H9 (cell line): Measurements from ENCODE around the gene KIAA1671. TPM values are rescaled to one million over a fixed set of nuclear protein-coding genes. Genes with fewer than 3 reads are reported as not detected.

Source experiments
- DNase-seq: peaks from one replicate; pipeline ENCODE4 v3.0.0-alpha.2; 2017
- H2AFZ ChIP-seq: one replicate; pipeline ENCODE4 v1.6.1; 2013; ENCODE audit warnings: mild to moderate bottlenecking, low read length, control low read depth, moderate library complexity
- H2AK5ac ChIP-seq: 2 replicates; pipeline ENCODE4 v1.6.1; 2013; ENCODE audit warnings: low read length, control low read depth, mixed read lengths; ENCODE audit not compliant: insufficient read length
- H2BK120ac ChIP-seq: one replicate; pipeline ENCODE4 v1.6.1; 2013; ENCODE audit warnings: low read depth, mild to moderate bottlenecking, low read length, control low read depth, inconsistent platforms; ENCODE audit not compliant: poor library complexity, severe bottlenecking
- H2BK12ac ChIP-seq: 2 replicates; pipeline ENCODE4 v1.6.1; 2013; ENCODE audit warnings: low read length, control low read depth, mixed read lengths, low read depth; ENCODE audit not compliant: insufficient read length
- H2BK15ac ChIP-seq: 2 replicates; pipeline ENCODE4 v1.6.1; 2013; ENCODE audit warnings: low read depth, low read length, control low read depth
- H2BK20ac ChIP-seq: one replicate; pipeline ENCODE4 v1.6.1; 2013; ENCODE audit warnings: low read depth, mild to moderate bottlenecking, low read length, control low read depth, inconsistent platforms; ENCODE audit not compliant: poor library complexity, severe bottlenecking
- H2BK5ac ChIP-seq: 2 replicates; pipeline ENCODE4 v1.6.1; 2013; ENCODE audit warnings: low read length, control low read depth, mixed read lengths; ENCODE audit not compliant: insufficient read length
- H3K14ac ChIP-seq: 2 replicates; pipeline ENCODE4 v1.6.1; 2013; ENCODE audit warnings: low read length, control low read depth; ENCODE audit not compliant: insufficient read depth
- H3K18ac ChIP-seq: 2 replicates; pipeline ENCODE4 v1.6.1; 2013; ENCODE audit warnings: low read depth, mild to moderate bottlenecking, mixed read lengths, low read length, control low read depth; ENCODE audit not compliant: insufficient read length
- H3K23ac ChIP-seq: 2 replicates; pipeline ENCODE4 v1.6.1; 2013; ENCODE audit warnings: low read length, control low read depth, mixed read lengths, low read depth; ENCODE audit not compliant: insufficient read length
- H3K23me2 ChIP-seq: 2 replicates; pipeline ENCODE4 v1.6.1; 2013; ENCODE audit warnings: low read depth, mild to moderate bottlenecking, mixed read lengths, low read length, control low read depth; ENCODE audit not compliant: insufficient read length, poor library complexity, severe bottlenecking
- H3K27ac ChIP-seq: 2 replicates; pipeline ENCODE4 v1.5.1; 2013; ENCODE audit warnings: low read length, control low read depth, mixed read lengths, low read depth; ENCODE audit not compliant: insufficient read length
- H3K27me3 ChIP-seq: 2 replicates; pipeline ENCODE4 v1.6.1; 2013; ENCODE audit warnings: low read length, control low read depth, inconsistent platforms; ENCODE audit not compliant: insufficient read depth
- H3K4ac ChIP-seq: 2 replicates; pipeline ENCODE4 v1.6.1; 2013; ENCODE audit warnings: low read depth, mild to moderate bottlenecking, control low read depth, inconsistent platforms, low read length, moderate library complexity
- H3K4me1 ChIP-seq: 2 replicates; pipeline ENCODE4 v1.6.1; 2013; ENCODE audit warnings: low read length, control low read depth, inconsistent platforms; ENCODE audit not compliant: insufficient read depth
- H3K4me2 ChIP-seq: 2 replicates; pipeline ENCODE4 v1.6.1; 2013; ENCODE audit warnings: low read length, control low read depth, mixed read lengths; ENCODE audit not compliant: insufficient read length, insufficient read depth
- H3K56ac ChIP-seq: 2 replicates; pipeline ENCODE4 v1.6.1; 2013; ENCODE audit warnings: low read depth, mild to moderate bottlenecking, mixed read lengths, low read length, control low read depth; ENCODE audit not compliant: insufficient read length
- H3K79me1 ChIP-seq: 2 replicates; pipeline ENCODE4 v1.6.1; 2013; ENCODE audit warnings: low read depth, mild to moderate bottlenecking, moderate library complexity, low read length, control low read depth, inconsistent platforms; ENCODE audit not compliant: insufficient read depth, poor library complexity, severe bottlenecking
- H3K79me2 ChIP-seq: 2 replicates; pipeline ENCODE4 v1.6.1; 2013; ENCODE audit warnings: low read length, control low read depth, inconsistent platforms; ENCODE audit not compliant: insufficient read depth
- H3K9ac ChIP-seq: 2 replicates; pipeline ENCODE4 v1.6.1; 2013; ENCODE audit warnings: low read length, control low read depth, mixed read lengths; ENCODE audit not compliant: insufficient read length; ENCODE audit errors: extremely low read depth
- H3K9me3 ChIP-seq: one replicate; pipeline ENCODE4 v1.6.1; 2013; ENCODE audit warnings: low read depth, low read length, inconsistent platforms; ENCODE audit not compliant: control insufficient read depth
- H3T11ph ChIP-seq: one replicate; pipeline ENCODE4 v1.6.1; 2013; ENCODE audit warnings: mild to moderate bottlenecking, low read length, control low read depth, inconsistent platforms
- H4K20me1 ChIP-seq: one replicate; pipeline ENCODE4 v1.6.1; 2013; ENCODE audit not compliant: control insufficient read depth, insufficient read length, insufficient read depth
- H4K5ac ChIP-seq: 2 replicates; pipeline ENCODE4 v1.6.1; 2013; ENCODE audit warnings: low read depth, mild to moderate bottlenecking, mixed read lengths, low read length, control low read depth; ENCODE audit not compliant: insufficient read length
- H4K8ac ChIP-seq: replicated peaks from 2 replicates; pipeline ENCODE4 v1.6.1; 2013; ENCODE audit warnings: low read length, control low read depth, mixed read lengths, low read depth; ENCODE audit not compliant: insufficient read length
- H4K91ac ChIP-seq: 2 replicates; pipeline ENCODE4 v1.6.1; 2013; ENCODE audit warnings: low read depth, mild to moderate bottlenecking, moderate library complexity, mixed read lengths, low read length, control low read depth; ENCODE audit not compliant: insufficient read length
- H3K27ac Mint-ChIP-seq, 3 experiments: 2 replicates in 2 of 3; 3 replicates in 1 of 3; pipeline ENCODE4 v1.8.0; 2020 to 2021; ENCODE audit warnings: mixed read lengths in 3 of 3, mild to moderate bottlenecking in 1 of 3, moderate library complexity in 1 of 3
- H3K27me3 Mint-ChIP-seq: 2 replicates; pipeline ENCODE4 v1.8.0; 2021; ENCODE audit warnings: low read depth, mild to moderate bottlenecking, moderate library complexity, mixed read lengths
- H3K36me3 Mint-ChIP-seq, 3 experiments: 2 replicates in 2 of 3; 3 replicates in 1 of 3; pipeline ENCODE4 v1.8.0; 2020 to 2021; ENCODE audit warnings: low read depth in 3 of 3, mixed read lengths in 3 of 3; ENCODE audit not compliant: insufficient read depth in 1 of 3
- H3K4me1 Mint-ChIP-seq, 2 experiments: 2 replicates each; pipeline ENCODE4 v1.8.0; 2020; ENCODE audit warnings: mixed read lengths in 2 of 2
- H3K4me3 Mint-ChIP-seq, 2 experiments: 2 replicates in 1 of 2; 3 replicates in 1 of 2; pipeline ENCODE4 v1.8.0; 2020 to 2021; ENCODE audit warnings: mild to moderate bottlenecking in 2 of 2, mixed read lengths in 2 of 2, moderate library complexity in 1 of 2
- H3K9me3 Mint-ChIP-seq, 2 experiments: 2 replicates in 1 of 2; 3 replicates in 1 of 2; pipeline ENCODE4 v1.8.0; 2020; ENCODE audit warnings: mild to moderate bottlenecking in 2 of 2, mixed read lengths in 2 of 2, moderate library complexity in 1 of 2
- CTCF ChIP-seq: fragments of 200-600 bp; sonication (generic); conservative IDR thresholded peaks from 3 replicates; pipeline ENCODE4 v1.8.0; 2021; ENCODE audit warnings: antibody characterized with exemption, mild to moderate bottlenecking
- WGBS: extraction: QIAGEN DNeasy Blood & Tissue Kit; methylation state at CpG from one replicate; pipeline ENCODE4 v1.1.7; 2013; ENCODE audit warnings: missing lambda C conversion rate, low lambda C conversion rate, mixed read lengths; ENCODE audit not compliant: insufficient read length; ENCODE audit errors: extremely low coverage; 5-methylcytosine and 5-hydroxymethylcytosine counted together
- total RNA-seq: library from RNA; stranded (reverse); gene quantifications from 2 replicates; pipeline ENCODE4 v1.2.1, GENCODE V29; 2021

KIAA1671 gene
- total RNA-seq, 1 experiment from 2014 or later, result 22.6 TPM

- peaks cover 17 to 27% of the 10 kb centered on the region in 2 experiments for H3K4me1 Mint-ChIP-seq
- no peak overlapping the region for H2BK20ac ChIP-seq
- H3K9me3 Mint-ChIP-seq, result no peaks in the 10 kb centered on the region
- H3K4ac ChIP-seq, result no peak overlapping the region
- no peak overlapping the region for H3K18ac ChIP-seq
- H3K4me1 ChIP-seq, result no peaks in the 10 kb centered on the region; the same call in 1 of the 2 replicates
- H4K8ac ChIP-seq, result no peak overlapping the region
- no peak overlapping the region for H3K9ac ChIP-seq
- no peak overlapping the region for H3K56ac ChIP-seq
- no peaks in the 10 kb centered on the region for H3K27me3 Mint-ChIP-seq
- no peak overlapping the region for H2BK12ac ChIP-seq
- H2BK15ac ChIP-seq, result no peak overlapping the region
- no peak overlapping the region for H2BK120ac ChIP-seq
- H3K79me1 ChIP-seq, result no peaks in the 10 kb centered on the region
- no peak overlapping the region for H2AK5ac ChIP-seq
- no peak overlapping the region for H3K14ac ChIP-seq
- H3K79me2 ChIP-seq, result no peaks in the 10 kb centered on the region
- DNase-seq, result no peak
- H3K23me2 ChIP-seq, result no peaks in the 10 kb centered on the region
- H3K36me3 Mint-ChIP-seq, result peaks cover 2 to 13% (median 11%) of the 10 kb centered on the region in 3 experiments; a peak in 4 of 7 replicates
- H3K23ac ChIP-seq, result no peak overlapping the region
- no peak overlapping the region for H3T11ph ChIP-seq
- no peaks in the 10 kb centered on the region for H4K20me1 ChIP-seq
- no peak overlapping the region for H4K5ac ChIP-seq
- no peak for TF ChIP-seq CTCF
- no peak overlapping the region for H2BK5ac ChIP-seq
- H2AFZ ChIP-seq, result no peak overlapping the region
- no peak overlapping the region for H3K4me3 Mint-ChIP-seq
- no peaks in the 10 kb centered on the region for H3K9me3 ChIP-seq
- WGBS, result no CpG with 5 or more reads among the region's 3 CpGs
- H3K27ac Mint-ChIP-seq, result peak overlapping the region in 1 of 3 experiments; percentile 33; a peak in 1 of 7 replicates
- H3K27me3 ChIP-seq, result no peaks in the 10 kb centered on the region
- H4K91ac ChIP-seq, result no peak overlapping the region
- no peak overlapping the region for H3K27ac ChIP-seq
- H3K4me2 ChIP-seq, result no peak overlapping the region
Measured at GRCh38 chr22:25024895-25025294, 72.4 kb downstream of the KIAA1671 start.
